ENCODE data around the gene ADGRF1. TPM values are rescaled to one million over a fixed set of nuclear protein-coding genes. Genes with fewer than 3 reads are reported as not detected.
"Not testable (repeated sequence)": the region's sequence is repeated elsewhere in the genome, so short reads cannot be mapped to it uniquely, and the experiment has no call there.

The ADGRF1 gene
- total and polyA plus RNA-seq, 10 donors, result 0.13 to 1.6 (median 0.32) TPM; not detected in 5

DNA sequence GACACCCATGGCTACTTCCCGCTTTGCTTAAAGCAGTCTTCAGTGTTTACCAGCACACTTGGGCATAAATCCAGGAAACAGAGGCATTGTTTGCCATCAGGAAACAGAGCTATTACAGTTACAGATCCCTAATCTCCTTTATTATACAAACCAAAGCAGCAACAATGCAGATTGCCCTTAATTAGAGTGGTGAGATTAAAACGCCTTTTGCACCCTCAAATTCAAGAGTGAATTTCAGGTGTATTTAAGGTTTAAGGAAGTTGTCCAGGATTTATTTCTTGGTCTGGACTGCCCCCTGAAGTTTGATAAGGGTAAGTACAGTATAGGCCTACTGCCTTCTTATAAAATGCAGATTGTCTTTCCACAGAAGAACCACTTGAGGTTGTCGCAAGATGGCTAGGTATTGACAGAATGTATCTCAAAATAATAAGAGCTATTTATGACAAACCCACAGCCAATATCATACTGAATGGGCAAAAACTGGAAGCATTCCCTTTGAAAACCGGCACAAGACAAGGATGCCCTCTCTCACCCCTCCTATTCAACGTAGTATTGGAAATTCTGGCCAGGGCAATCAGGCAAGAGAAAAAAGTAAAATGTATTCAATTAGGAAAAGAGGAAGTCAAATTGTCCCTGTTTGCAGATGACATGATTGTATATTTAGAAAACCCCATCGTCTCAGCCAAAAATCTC is 51.2 kb downstream of the ADGRF1 start:
- intact Hi-C loops (cut with DNase I; ENCODE audit: low total_unique reads), result not testable (repeated sequence)

GRCh38 chr6:46990031-46990644 is 52.0 kb downstream of the ADGRF1 start:
- Histone ChIP-seq H3K36me3 (no peaks in the 10 kb centered on the region), H3K27ac (peak overlapping the region in 7 of 8 donors; percentile 11 to 68 (median 55)), H3K27me3 (replicated peaks in 1 of 7) (no peaks in the 10 kb centered on the region), H3K9me3 (peaks cover 0 to 3% (median 0%) of the 10 kb centered on the region in 8 donors), H3K4me3 (no peak overlapping the region), H3K4me1 (peaks cover 0 to 14% (median 1%) of the 10 kb centered on the region in 6 donors)
- TF ChIP-seq POLR2A (IDR thresholded peaks at IDR 0.05) (no peak), POLR2AphosphoS5 (IDR thresholded peaks at IDR 0.05) (no peak), CTCF (IDR thresholded peaks at IDR 0.05 in 8 of 11, conservative IDR thresholded peaks at IDR 0.05 in 3 of 11) (no peak)
- intact Hi-C loops (cut with DNase I; ENCODE audit: low total_unique reads), result no loop called here
- 67 to 81% (median 73%) methylated on average over 6 of the region's 6 CpGs for WGBS, 5 donors
- DNase-seq, result no peak

More for the DNA sequence above, 51.2 kb downstream of the ADGRF1 start:
- H3K9me3 ChIP-seq; H3K4me3 ChIP-seq; DNase-seq; H3K36me3 ChIP-seq; H3K27me3 ChIP-seq (replicated peaks in 1 of 7): not testable (repeated sequence)
- WGBS, 5 donors, result 35 to 50% (median 39%) methylated on average over 6 of the region's 6 CpGs
- Histone ChIP-seq H3K27ac (peak overlapping the region in 6 of 8 donors; percentile 24 to 68 (median 56)), H3K4me1 (peaks cover 0 to 14% (median 1%) of the 10 kb centered on the region in 6 donors)
- TF ChIP-seq CTCF (IDR thresholded peaks at IDR 0.05 in 8 of 11, conservative IDR thresholded peaks at IDR 0.05 in 3 of 11), result peak in 10 of 11 experiments; percentile 27 to 78 (median 60)

DNA sequence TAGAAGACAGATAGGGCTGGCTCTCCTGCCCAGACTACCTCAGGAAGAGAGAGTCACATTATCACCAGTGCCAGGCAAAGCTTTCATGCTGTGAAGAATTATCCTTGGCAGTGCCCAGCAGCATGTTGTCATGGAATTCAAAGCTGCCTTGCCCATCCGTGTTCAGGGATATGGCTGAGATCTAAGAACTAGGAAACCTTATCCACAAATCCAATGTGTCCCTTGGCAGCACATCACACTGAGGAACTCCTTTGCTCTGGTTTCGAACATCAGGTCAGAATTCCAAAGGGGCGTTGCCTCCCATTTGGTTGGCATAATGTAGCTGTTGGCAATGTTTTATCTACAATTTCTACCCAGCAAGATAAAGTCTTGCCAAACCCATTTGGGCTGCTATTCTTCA is 52.7 kb downstream of the ADGRF1 start:
- H3K27ac ChIP-seq, result peak overlapping the region in 6 of 8 donors; percentile 11 to 68 (median 52)
- DNase-seq, result no peak
- H3K27me3 ChIP-seq (replicated peaks in 1 of 7), result no peaks in the 10 kb centered on the region
- no peaks in the 10 kb centered on the region for H3K36me3 ChIP-seq
- TF ChIP-seq CTCF (IDR thresholded peaks at IDR 0.05 in 8 of 11, conservative IDR thresholded peaks at IDR 0.05 in 3 of 11) (no peak), POLR2AphosphoS5 (IDR thresholded peaks at IDR 0.05) (no peak), POLR2A (IDR thresholded peaks at IDR 0.05) (no peak)
- H3K4me3 ChIP-seq, result no peak overlapping the region
- peaks cover 0 to 14% (median 1%) of the 10 kb centered on the region in 6 donors for H3K4me1 ChIP-seq
- WGBS, 5 donors, result 50 to 90% (median 63%) methylated on average over 3 of the region's 3 CpGs
- peaks cover 0 to 3% (median 0%) of the 10 kb centered on the region in 8 donors for H3K9me3 ChIP-seq
- intact Hi-C loops (cut with DNase I; ENCODE audit: low total_unique reads), result no loop called here

DNA sequence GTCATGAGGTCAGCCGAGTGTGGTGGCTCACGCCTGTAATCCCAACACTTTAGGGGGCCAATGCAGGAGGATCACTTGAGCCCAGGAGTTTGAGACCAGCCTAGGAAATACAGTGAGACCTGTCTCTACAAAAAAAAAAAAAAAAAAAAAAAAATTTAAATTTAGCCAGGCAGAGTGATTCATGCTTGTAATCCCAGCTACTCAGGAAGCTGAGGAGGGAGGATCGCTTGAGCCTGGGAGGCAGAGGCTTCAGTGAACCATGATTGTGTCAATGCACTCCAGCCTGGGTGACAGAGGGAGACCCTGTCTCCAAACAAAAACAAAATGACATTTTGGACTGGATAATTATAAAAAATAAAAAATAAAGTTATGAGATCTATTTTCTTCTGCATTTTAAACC is 56.2 kb downstream of the ADGRF1 start:
- Histone ChIP-seq H3K9me3 (no peaks in the 10 kb centered on the region), H3K4me3 (no peak overlapping the region), H3K36me3 (no peaks in the 10 kb centered on the region), H3K4me1 (peaks cover 0 to 12% (median 1%) of the 10 kb centered on the region in 6 donors), H3K27me3 (replicated peaks in 1 of 7) (no peaks in the 10 kb centered on the region), H3K27ac (no peak overlapping the region)
- intact Hi-C loops (cut with DNase I; ENCODE audit: low total_unique reads), result no loop called here
- TF ChIP-seq POLR2AphosphoS5 (IDR thresholded peaks at IDR 0.05) (no peak), CTCF (IDR thresholded peaks at IDR 0.05 in 8 of 11, conservative IDR thresholded peaks at IDR 0.05 in 3 of 11) (no peak), POLR2A (IDR thresholded peaks at IDR 0.05) (no peak)
- DNase-seq, result no peak
- WGBS, 5 donors, result 65 to 79% (median 71%) methylated on average over 3 of the region's 3 CpGs
